GM10248 (cell line): ENCODE results near the gene CACNA2D2.

Experiments used
- CTCF ChIA-PET: fragments of 300-600 bp; sonication (Branson Sonifier 250); formaldehyde crosslinking; extraction: SDS; loops from one replicate; lab custom pipeline; 2021; ENCODE audit warnings: antibody characterized with exemption; lab: Yijun Ruan, JAX
- POLR2A ChIA-PET: fragments of 350-650 bp; sonication (Branson Sonifier 250); formaldehyde crosslinking; extraction: SDS; loops from one replicate; lab custom pipeline; 2020; ENCODE audit warnings: antibody characterized with exemption; lab: Yijun Ruan, JAX
- DNase-seq: peaks from one replicate; pipeline ENCODE4 v3.0.0; 2012; ENCODE audit errors: extremely low spot score
- CTCF ChIP-seq: IDR thresholded peaks from 2 replicates; pipeline ENCODE4 v1.5.1; 2012; ENCODE audit warnings: mild to moderate bottlenecking, low read depth; ENCODE audit errors: extremely low read depth, missing control alignments, control extremely low read depth

Gene CACNA2D2

GRCh38 chr3:50459785-50460184 lies 43.6 kb downstream of the CACNA2D2 start:
- no peak for TF ChIP-seq CTCF
- POLR2A ChIA-PET: no interaction called here
- CTCF ChIA-PET: interaction anchor here (2.5 kb wide), 1 partner anchor 15 kb away, joined by 7 read pairs; no protein-coding TSS in a partner anchor
- DNase-seq: no peak

- CTCF ChIA-PET: interaction anchor here (1.2 to 2.5 kb wide), 4 partner anchors 12 to 84 kb away, joined by 3 to 7 read pairs (median 4); no protein-coding TSS in a partner anchor
- POLR2A ChIA-PET: no interaction called here
- no peak for TF ChIP-seq CTCF
- no peak for DNase-seq
These were observed 45.4 kb downstream of the CACNA2D2 start for GRCh38 chr3:50457988-50458387.

GRCh38 chr3:50455161-50456018 lies 48.0 kb downstream of the CACNA2D2 start:
- ChIA-PET POLR2A (no interaction called here), CTCF (interaction anchor here (0.9 to 1.8 kb wide), 3 partner anchors 9 to 88 kb away, joined by 3 to 4 read pairs (median 4); no protein-coding TSS in a partner anchor)
- no peak for TF ChIP-seq CTCF
- no peak for DNase-seq

- POLR2A ChIA-PET: no interaction called here
- DNase-seq: no peak
- TF ChIP-seq CTCF: no peak
- CTCF ChIA-PET: interaction anchor here (0.9 to 1.8 kb wide), 2 partner anchors 8 to 89 kb away, joined by 3 to 4 read pairs; no protein-coding TSS in a partner anchor
These were observed 48.9 kb downstream of the CACNA2D2 start for GRCh38 chr3:50454481-50455070.

GRCh38 chr3:50453907-50454306 lies 49.5 kb downstream of the CACNA2D2 start:
- POLR2A ChIA-PET: no interaction called here
- CTCF ChIA-PET: interaction anchor here (1.8 kb wide), 1 partner anchor 89 kb away, joined by 4 read pairs; no protein-coding TSS in a partner anchor
- DNase-seq: no peak
- TF ChIP-seq CTCF: no peak

GRCh38 chr3:50450209-50450921 lies 53.1 kb downstream of the CACNA2D2 start:
- no peak for DNase-seq
- CTCF ChIA-PET: no interaction called here
- POLR2A ChIA-PET: no interaction called here
- no peak for TF ChIP-seq CTCF
